ENCODE measurements around the gene USP24. TPM values are rescaled to one million over a fixed set of nuclear protein-coding genes. Genes with fewer than 3 reads are reported as not detected.

USP24 gene
- total RNA-seq, 1 experiment from 2014 or later, result 35.3 TPM

GRCh38 chr1:55216096-55216495 lies 932 bp upstream of the USP24 start:
- no peak for TF ChIP-seq CTCF (conservative IDR thresholded peaks at IDR 0.05)
- H3K18ac ChIP-seq (ENCODE audit: insufficient read length, low read depth, low read length), result peak overlapping the region; percentile 18
- Mint-ChIP-seq H3K27ac (peak overlapping the region; percentile 93 to 98 (median 94)), H3K4me1 (peaks cover 47 to 51% of the 10 kb centered on the region in 2 experiments), H3K27me3 (ENCODE audit: low read depth) (peaks cover 6% of the 10 kb centered on the region), H3K4me3 (peak overlapping the region; percentile 81 to 86), H3K9me3 (no peaks in the 10 kb centered on the region; a peak in 2 of 5 replicates), H3K36me3 (ENCODE audit: insufficient read depth in 1 of 3, low read depth in 3 of 3) (peaks cover 0 to 3% (median 0%) of the 10 kb centered on the region in 3 experiments; a peak in 1 of 7 replicates)
- H3K23me2 ChIP-seq (ENCODE audit: insufficient read length, low read depth, low read length, poor library complexity, severe bottlenecking), result peaks cover 15% of the 10 kb centered on the region
- no peak overlapping the region for H2BK5ac ChIP-seq (ENCODE audit: insufficient read length, low read length)
- no peak overlapping the region for H3K23ac ChIP-seq (ENCODE audit: insufficient read length, low read depth, low read length)
- H3K56ac ChIP-seq (ENCODE audit: insufficient read length, low read depth, low read length), result no peak overlapping the region
- peaks cover 6% of the 10 kb centered on the region for H3K79me1 ChIP-seq (ENCODE audit: insufficient read depth, low read depth, low read length, poor library complexity, severe bottlenecking)
- peak overlapping the region; percentile 74; the same call in 1 of the 2 replicates for H3K14ac ChIP-seq (ENCODE audit: insufficient read depth, low read length)
- H3K27ac ChIP-seq (ENCODE audit: insufficient read length, low read depth, low read length), result no peak overlapping the region
- H3T11ph ChIP-seq (ENCODE audit: low read length), result no peak overlapping the region
- H2BK20ac ChIP-seq (ENCODE audit: low read depth, low read length, poor library complexity, severe bottlenecking), result no peak overlapping the region
- no peak overlapping the region for H2AK5ac ChIP-seq (ENCODE audit: insufficient read length, low read length)
- H3K79me2 ChIP-seq (ENCODE audit: insufficient read depth, low read length), result peaks cover 3% of the 10 kb centered on the region; the same call in 1 of the 2 replicates
- H4K8ac ChIP-seq (replicated peaks; ENCODE audit: insufficient read length, low read depth, low read length), result no peak overlapping the region
- no peak overlapping the region for H4K91ac ChIP-seq (ENCODE audit: insufficient read length, low read depth, low read length)
- peak overlapping the region; percentile 84 for H3K4me2 ChIP-seq (ENCODE audit: insufficient read depth, insufficient read length, low read length)
- H3K9me3 ChIP-seq (ENCODE audit: control insufficient read depth, low read depth, low read length), result no peaks in the 10 kb centered on the region
- H3K4ac ChIP-seq (ENCODE audit: low read depth, low read length), result no peak overlapping the region; the same call in 1 of the 2 replicates
- no peaks in the 10 kb centered on the region for H3K27me3 ChIP-seq (ENCODE audit: insufficient read depth, low read length)
- peak overlapping the region; percentile 1 for H2BK120ac ChIP-seq (ENCODE audit: low read depth, low read length, poor library complexity, severe bottlenecking)
- no peak overlapping the region for H2BK12ac ChIP-seq (ENCODE audit: insufficient read length, low read depth, low read length)
- DNase-seq, result no peak
- no peak overlapping the region for H4K5ac ChIP-seq (ENCODE audit: insufficient read length, low read depth, low read length)
- WGBS (ENCODE audit: extremely low coverage, insufficient read length, low lambda C conversion rate), result no CpG with 5 or more reads among the region's 9 CpGs
- no peaks in the 10 kb centered on the region for H4K20me1 ChIP-seq (ENCODE audit: control insufficient read depth, insufficient read depth, insufficient read length)
- H2BK15ac ChIP-seq (ENCODE audit: low read depth, low read length), result no peak overlapping the region
- peak overlapping the region; percentile 94 for H3K9ac ChIP-seq (ENCODE audit: extremely low read depth, insufficient read length, low read length)
- H3K4me1 ChIP-seq (ENCODE audit: insufficient read depth, low read length), result no peaks in the 10 kb centered on the region
- peak overlapping the region; percentile 50 for H2AFZ ChIP-seq (ENCODE audit: low read length)

All from H9 (cell line).